ENCODE data around the gene SURF2.
"Not testable (repeated sequence)": the region's sequence is repeated elsewhere in the genome, so short reads cannot be mapped to it uniquely, and the experiment has no call there.

The SURF2 gene

GRCh38 chr9:133375724-133376654 is 19.6 kb downstream of the SURF2 start, which contains the start of the genes STKLD1 and SURF4:
Gene STKLD1 (plus strand): TSS chr9:133376366. CDS start chr9:133376474, 108 bp downstream.
Gene SURF4 (minus strand): TSS chr9:133376060. CDS start chr9:133375969, 91 bp downstream.
- Histone ChIP-seq H3K27me3 (ENCODE audit: control insufficient read depth in 2 of 2, insufficient read depth in 2 of 2, low read length in 2 of 2) (no peaks in the 10 kb centered on the region), H3K36me3 (ENCODE audit: control insufficient read depth in 2 of 2, insufficient read depth in 2 of 2, low read length in 2 of 2) (peaks cover 2 to 17% of the 10 kb centered on the region in 2 donors), H3K9me3 (ENCODE audit: control insufficient read depth in 2 of 2, low read length in 2 of 2) (no peaks in the 10 kb centered on the region), H3K4me3 (ENCODE audit: low read length in 2 of 2) (peak within 1 kb of the TSS; percentile 81 to 84), H3K4me1 (ENCODE audit: control insufficient read depth in 2 of 2, insufficient read depth in 2 of 2, low read length in 2 of 2) (peaks cover 19 to 20% of the 10 kb centered on the region in 2 donors), H3K9ac (ENCODE audit: low read depth in 1 of 2, low read length in 2 of 2) (peak within 1 kb of the TSS; percentile 73 to 89), H3K27ac (ENCODE audit: low read depth in 2 of 2, low read length in 2 of 2) (peak within 1 kb of the TSS; percentile 92)

- not testable (repeated sequence) for H3K27ac ChIP-seq (ENCODE audit: low read depth in 2 of 2, low read length in 2 of 2); H3K27me3 ChIP-seq (ENCODE audit: control insufficient read depth in 2 of 2, insufficient read depth in 2 of 2, low read length in 2 of 2); H3K4me3 ChIP-seq (ENCODE audit: low read length in 2 of 2); H3K36me3 ChIP-seq (ENCODE audit: control insufficient read depth in 2 of 2, insufficient read depth in 2 of 2, low read length in 2 of 2); H3K9me3 ChIP-seq (ENCODE audit: control insufficient read depth in 2 of 2, low read length in 2 of 2); H3K9ac ChIP-seq (ENCODE audit: low read depth in 1 of 2, low read length in 2 of 2)
- H3K4me1 ChIP-seq (ENCODE audit: control insufficient read depth in 2 of 2, insufficient read depth in 2 of 2, low read length in 2 of 2): peaks cover 9 to 13% of the 10 kb centered on the region in 2 donors
Observed at GRCh38 chr9:133377280-133377679, 20.9 kb downstream of the SURF2 start.

GRCh38 chr9:133377721-133378216 is 21.4 kb downstream of the SURF2 start:
- Histone ChIP-seq H3K9ac (ENCODE audit: low read depth in 1 of 2, low read length in 2 of 2) (no peak overlapping the region), H3K36me3 (ENCODE audit: control insufficient read depth in 2 of 2, insufficient read depth in 2 of 2, low read length in 2 of 2) (peaks cover 1 to 4% of the 10 kb centered on the region in 2 donors), H3K4me3 (ENCODE audit: low read length in 2 of 2) (no peak overlapping the region), H3K9me3 (ENCODE audit: control insufficient read depth in 2 of 2, low read length in 2 of 2) (no peaks in the 10 kb centered on the region), H3K27me3 (ENCODE audit: control insufficient read depth in 2 of 2, insufficient read depth in 2 of 2, low read length in 2 of 2) (no peaks in the 10 kb centered on the region), H3K27ac (ENCODE audit: low read depth in 2 of 2, low read length in 2 of 2) (no peak overlapping the region), H3K4me1 (ENCODE audit: control insufficient read depth in 2 of 2, insufficient read depth in 2 of 2, low read length in 2 of 2) (peaks cover 7 to 8% of the 10 kb centered on the region in 2 donors)

GRCh38 chr9:133378408-133378962 is 22.1 kb downstream of the SURF2 start:
- Histone ChIP-seq H3K9me3 (ENCODE audit: control insufficient read depth in 2 of 2, low read length in 2 of 2) (no peaks in the 10 kb centered on the region), H3K27ac (ENCODE audit: low read depth in 2 of 2, low read length in 2 of 2) (no peak overlapping the region), H3K4me3 (ENCODE audit: low read length in 2 of 2) (no peak overlapping the region), H3K4me1 (ENCODE audit: control insufficient read depth in 2 of 2, insufficient read depth in 2 of 2, low read length in 2 of 2) (peaks cover 5 to 6% of the 10 kb centered on the region in 2 donors), H3K27me3 (ENCODE audit: control insufficient read depth in 2 of 2, insufficient read depth in 2 of 2, low read length in 2 of 2) (no peaks in the 10 kb centered on the region), H3K9ac (ENCODE audit: low read depth in 1 of 2, low read length in 2 of 2) (no peak overlapping the region), H3K36me3 (ENCODE audit: control insufficient read depth in 2 of 2, insufficient read depth in 2 of 2, low read length in 2 of 2) (no peaks in the 10 kb centered on the region)

- Histone ChIP-seq H3K4me1 (ENCODE audit: control insufficient read depth in 2 of 2, insufficient read depth in 2 of 2, low read length in 2 of 2) (peaks cover 5 to 6% of the 10 kb centered on the region in 2 donors), H3K9me3 (ENCODE audit: control insufficient read depth in 2 of 2, low read length in 2 of 2) (no peaks in the 10 kb centered on the region), H3K4me3 (ENCODE audit: low read length in 2 of 2) (no peak overlapping the region), H3K36me3 (ENCODE audit: control insufficient read depth in 2 of 2, insufficient read depth in 2 of 2, low read length in 2 of 2) (no peaks in the 10 kb centered on the region), H3K27ac (ENCODE audit: low read depth in 2 of 2, low read length in 2 of 2) (no peak overlapping the region), H3K9ac (ENCODE audit: low read depth in 1 of 2, low read length in 2 of 2) (no peak overlapping the region), H3K27me3 (ENCODE audit: control insufficient read depth in 2 of 2, insufficient read depth in 2 of 2, low read length in 2 of 2) (no peaks in the 10 kb centered on the region)
Observed at GRCh38 chr9:133379153-133380086, 23.1 kb downstream of the SURF2 start.

GRCh38 chr9:133380734-133381133 is 24.4 kb downstream of the SURF2 start:
- no peak overlapping the region for H3K4me3 ChIP-seq (ENCODE audit: low read length in 2 of 2)
- no peaks in the 10 kb centered on the region for H3K36me3 ChIP-seq (ENCODE audit: control insufficient read depth in 2 of 2, insufficient read depth in 2 of 2, low read length in 2 of 2)

GRCh38 chr9:133382507-133383141 is 26.3 kb downstream of the SURF2 start:
- no peaks in the 10 kb centered on the region for H3K9me3 ChIP-seq (ENCODE audit: control insufficient read depth in 2 of 2, low read length in 2 of 2)
- no peak overlapping the region for H3K4me3 ChIP-seq (ENCODE audit: low read length in 2 of 2)
- no peaks in the 10 kb centered on the region for H3K36me3 ChIP-seq (ENCODE audit: control insufficient read depth in 2 of 2, insufficient read depth in 2 of 2, low read length in 2 of 2)
- no peak overlapping the region for H3K9ac ChIP-seq (ENCODE audit: low read depth in 1 of 2, low read length in 2 of 2)
- H3K27me3 ChIP-seq (ENCODE audit: control insufficient read depth in 2 of 2, insufficient read depth in 2 of 2, low read length in 2 of 2): no peaks in the 10 kb centered on the region
- H3K27ac ChIP-seq (ENCODE audit: low read depth in 2 of 2, low read length in 2 of 2): no peak overlapping the region
- no peaks in the 10 kb centered on the region for H3K4me1 ChIP-seq (ENCODE audit: control insufficient read depth in 2 of 2, insufficient read depth in 2 of 2, low read length in 2 of 2)

More at GRCh38 chr9:133380734-133381133, 24.4 kb downstream of the SURF2 start:
- Histone ChIP-seq H3K27ac (ENCODE audit: low read depth in 2 of 2, low read length in 2 of 2) (no peak overlapping the region), H3K9me3 (ENCODE audit: control insufficient read depth in 2 of 2, low read length in 2 of 2) (no peaks in the 10 kb centered on the region), H3K27me3 (ENCODE audit: control insufficient read depth in 2 of 2, insufficient read depth in 2 of 2, low read length in 2 of 2) (no peaks in the 10 kb centered on the region), H3K4me1 (ENCODE audit: control insufficient read depth in 2 of 2, insufficient read depth in 2 of 2, low read length in 2 of 2) (peaks cover 0 to 5% of the 10 kb centered on the region in 2 donors), H3K9ac (ENCODE audit: low read depth in 1 of 2, low read length in 2 of 2) (no peak overlapping the region)

GRCh38 chr9:133383438-133383837 is 27.1 kb downstream of the SURF2 start:
- Histone ChIP-seq H3K36me3 (ENCODE audit: control insufficient read depth in 2 of 2, insufficient read depth in 2 of 2, low read length in 2 of 2) (no peaks in the 10 kb centered on the region), H3K4me1 (ENCODE audit: control insufficient read depth in 2 of 2, insufficient read depth in 2 of 2, low read length in 2 of 2) (no peaks in the 10 kb centered on the region), H3K9me3 (ENCODE audit: control insufficient read depth in 2 of 2, low read length in 2 of 2) (no peaks in the 10 kb centered on the region), H3K4me3 (ENCODE audit: low read length in 2 of 2) (no peak overlapping the region), H3K27ac (ENCODE audit: low read depth in 2 of 2, low read length in 2 of 2) (no peak overlapping the region), H3K27me3 (ENCODE audit: control insufficient read depth in 2 of 2, insufficient read depth in 2 of 2, low read length in 2 of 2) (no peaks in the 10 kb centered on the region), H3K9ac (ENCODE audit: low read depth in 1 of 2, low read length in 2 of 2) (no peak overlapping the region)

GRCh38 chr9:133384736-133385321 is 28.5 kb downstream of the SURF2 start:
- no peaks in the 10 kb centered on the region for H3K27me3 ChIP-seq (ENCODE audit: control insufficient read depth in 2 of 2, insufficient read depth in 2 of 2, low read length in 2 of 2)
- H3K4me3 ChIP-seq (ENCODE audit: low read length in 2 of 2): no peak overlapping the region
- no peaks in the 10 kb centered on the region for H3K4me1 ChIP-seq (ENCODE audit: control insufficient read depth in 2 of 2, insufficient read depth in 2 of 2, low read length in 2 of 2)
- H3K9me3 ChIP-seq (ENCODE audit: control insufficient read depth in 2 of 2, low read length in 2 of 2): no peaks in the 10 kb centered on the region
- H3K27ac ChIP-seq (ENCODE audit: low read depth in 2 of 2, low read length in 2 of 2): no peak overlapping the region
- H3K36me3 ChIP-seq (ENCODE audit: control insufficient read depth in 2 of 2, insufficient read depth in 2 of 2, low read length in 2 of 2): no peaks in the 10 kb centered on the region
- H3K9ac ChIP-seq (ENCODE audit: low read depth in 1 of 2, low read length in 2 of 2): no peak overlapping the region

Measured in mucosa of rectum (tissue), 2 donors.